GM12864 (cell line): ENCODE measurements around the gene CENPU.

Experiments
- DNase-seq: peaks from one replicate; pipeline ENCODE4 v3.0.0-alpha.2; 2011; ENCODE audit warnings: low read depth
- H3K4me3 ChIP-seq: 2 replicates; pipeline ENCODE4 v1.5.1; 2011; ENCODE audit warnings: mild to moderate bottlenecking, low read depth, low read length, control low read depth
- TF ChIP-seq, protein P1 (sequence below): IDR thresholded peaks from 2 replicates; pipeline ENCODE4 v1.5.1; 2011; ENCODE audit warnings: low read depth, mild to moderate bottlenecking, moderate library complexity, low read length, control low read depth, inconsistent platforms; ENCODE audit errors: missing control alignments

CENPU gene

GRCh38 chr4:184645904-184646610 lies 87.8 kb downstream of the CENPU start:
- DNase-seq: no peak
- peak overlapping the region; percentile 28; the same call in 1 of the 2 replicates for H3K4me3 ChIP-seq
- TF ChIP-seq, protein P1, sequence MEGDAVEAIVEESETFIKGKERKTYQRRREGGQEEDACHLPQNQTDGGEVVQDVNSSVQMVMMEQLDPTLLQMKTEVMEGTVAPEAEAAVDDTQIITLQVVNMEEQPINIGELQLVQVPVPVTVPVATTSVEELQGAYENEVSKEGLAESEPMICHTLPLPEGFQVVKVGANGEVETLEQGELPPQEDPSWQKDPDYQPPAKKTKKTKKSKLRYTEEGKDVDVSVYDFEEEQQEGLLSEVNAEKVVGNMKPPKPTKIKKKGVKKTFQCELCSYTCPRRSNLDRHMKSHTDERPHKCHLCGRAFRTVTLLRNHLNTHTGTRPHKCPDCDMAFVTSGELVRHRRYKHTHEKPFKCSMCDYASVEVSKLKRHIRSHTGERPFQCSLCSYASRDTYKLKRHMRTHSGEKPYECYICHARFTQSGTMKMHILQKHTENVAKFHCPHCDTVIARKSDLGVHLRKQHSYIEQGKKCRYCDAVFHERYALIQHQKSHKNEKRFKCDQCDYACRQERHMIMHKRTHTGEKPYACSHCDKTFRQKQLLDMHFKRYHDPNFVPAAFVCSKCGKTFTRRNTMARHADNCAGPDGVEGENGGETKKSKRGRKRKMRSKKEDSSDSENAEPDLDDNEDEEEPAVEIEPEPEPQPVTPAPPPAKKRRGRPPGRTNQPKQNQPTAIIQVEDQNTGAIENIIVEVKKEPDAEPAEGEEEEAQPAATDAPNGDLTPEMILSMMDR: no peak

DNA sequence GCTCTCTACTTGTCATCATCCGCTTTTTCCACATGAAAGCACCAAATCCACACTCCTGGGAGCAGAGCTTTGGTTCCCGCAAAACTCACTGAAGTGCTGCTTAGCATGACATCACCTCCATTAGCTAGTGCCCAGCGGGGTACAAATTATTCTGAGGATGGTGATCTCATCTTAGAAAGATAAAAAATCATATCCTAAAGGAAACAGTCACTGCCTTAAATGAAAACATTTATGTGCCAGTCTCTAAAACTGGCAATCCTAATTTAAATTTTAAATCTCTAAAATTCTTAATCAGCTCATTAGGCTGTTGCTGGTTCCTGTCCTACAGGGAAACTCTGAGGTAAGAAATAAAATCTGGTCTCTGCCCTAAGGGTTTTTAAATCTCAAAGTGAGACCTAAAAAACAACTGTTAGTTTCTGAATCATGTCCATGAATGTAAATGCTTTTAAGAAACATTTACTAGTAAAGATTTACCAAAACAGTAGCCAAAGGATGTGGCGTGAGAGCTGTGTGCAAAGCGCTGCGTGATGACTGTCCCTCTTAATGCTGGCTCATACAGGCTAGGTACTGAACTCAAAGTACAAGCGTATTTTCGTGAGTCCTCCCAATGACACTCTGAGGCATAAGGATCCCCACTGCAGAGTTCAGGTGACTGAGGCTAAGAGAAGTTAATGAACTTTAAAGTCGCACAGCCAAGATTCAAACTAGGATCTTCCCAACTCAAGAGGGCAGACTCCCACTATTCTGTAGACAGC lies 89.2 kb downstream of the CENPU start:
- no peak overlapping the region for H3K4me3 ChIP-seq
- TF ChIP-seq, protein P1: no peak
- DNase-seq: no peak
